ENCODE data around the gene SPDL1. TPM values are rescaled to one million over a fixed set of nuclear protein-coding genes. Genes with fewer than 3 reads are reported as not detected.

Gene SPDL1
- total RNA-seq, 1 experiment from 2014 or later, result 60.0 TPM

- Histone ChIP-seq H3K36me3 (ENCODE audit: control insufficient read depth, insufficient read depth, low read length) (no peaks in the 10 kb centered on the region), H3K9me3 (no peaks in the 10 kb centered on the region), H3K4me1 (peaks cover 9% of the 10 kb centered on the region), H3K27me3 (replicated peaks; ENCODE audit: control insufficient read depth, insufficient read depth, low read length) (no peaks in the 10 kb centered on the region), H3K4me3 (ENCODE audit: low read depth, low read length) (no peak overlapping the region)
- Mint-ChIP-seq H3K27me3 (ENCODE audit: insufficient read depth, unreplicated experiment) (no peaks in the 10 kb centered on the region), H3K36me3 (ENCODE audit: insufficient read depth, unreplicated experiment) (no peaks in the 10 kb centered on the region), H3K27ac (ENCODE audit: unreplicated experiment) (no peak overlapping the region), H3K9me3 (ENCODE audit: unreplicated experiment) (no peaks in the 10 kb centered on the region), H3K4me1 (ENCODE audit: low read depth, unreplicated experiment) (peaks cover 18% of the 10 kb centered on the region), H3K4me3 (ENCODE audit: unreplicated experiment) (no peak overlapping the region)
- no peak for DNase-seq
- ChIA-PET POLR2A (no interaction called here), CTCF (no interaction called here)
- intact Hi-C loops (cut with micrococcal nuclease; ENCODE audit: unreplicated experiment), result no loop called here
- TF ChIP-seq CTCF (IDR thresholded peaks at IDR 0.05; ENCODE audit: insufficient read depth in 1 of 2, low read depth in 1 of 2, low read length in 1 of 2, severe bottlenecking in 1 of 2, unreplicated experiment in 1 of 2), result no peak
- BruUV-seq (replicated peaks), result no TSS peak
Observed at GRCh38 chr5:169576181-169576598, 7.4 kb upstream of the SPDL1 start.

- Mint-ChIP-seq H3K27me3 (ENCODE audit: insufficient read depth, unreplicated experiment) (no peaks in the 10 kb centered on the region), H3K27ac (ENCODE audit: unreplicated experiment) (no peak overlapping the region), H3K4me3 (ENCODE audit: unreplicated experiment) (no peak overlapping the region), H3K4me1 (ENCODE audit: low read depth, unreplicated experiment) (peaks cover 22% of the 10 kb centered on the region), H3K9me3 (ENCODE audit: unreplicated experiment) (no peaks in the 10 kb centered on the region), H3K36me3 (ENCODE audit: insufficient read depth, unreplicated experiment) (no peaks in the 10 kb centered on the region)
- Histone ChIP-seq H3K9me3 (no peaks in the 10 kb centered on the region), H3K36me3 (ENCODE audit: control insufficient read depth, insufficient read depth, low read length) (no peaks in the 10 kb centered on the region), H3K27me3 (replicated peaks; ENCODE audit: control insufficient read depth, insufficient read depth, low read length) (no peaks in the 10 kb centered on the region), H3K4me1 (peaks cover 9% of the 10 kb centered on the region), H3K4me3 (ENCODE audit: low read depth, low read length) (no peak overlapping the region)
- CTCF ChIA-PET, result no interaction called here
- BruUV-seq (replicated peaks), result no TSS peak
- intact Hi-C loops (cut with micrococcal nuclease; ENCODE audit: unreplicated experiment), result loop anchor here (1.0 to 2.0 kb wide), 3 partner anchors 461 to 591 kb away; no protein-coding TSS in a partner anchor
- peak; percentile 57 to 70 for TF ChIP-seq CTCF (IDR thresholded peaks at IDR 0.05; ENCODE audit: insufficient read depth in 1 of 2, low read depth in 1 of 2, low read length in 1 of 2, severe bottlenecking in 1 of 2, unreplicated experiment in 1 of 2)
- DNase-seq, result peak in 1 of 2 experiments; percentile 44
- POLR2A ChIA-PET, result no interaction called here
Observed at GRCh38 chr5:169577951-169578350, 5.6 kb upstream of the SPDL1 start.

- intact Hi-C loops (cut with micrococcal nuclease; ENCODE audit: unreplicated experiment), result loop anchor here (1.0 to 10.0 kb wide), 4 partner anchors 33 to 1096 kb away; partner anchors contain the start of gene RARS1
- ChIA-PET POLR2A (no interaction called here), CTCF (interaction anchor here (0.6 to 1.7 kb wide), 3 partner anchors 560 to 636 kb away, joined by 3 to 4 read pairs (median 3); no protein-coding TSS in a partner anchor)
- Histone ChIP-seq H3K4me3 (ENCODE audit: low read depth, low read length) (no peak overlapping the region), H3K27me3 (replicated peaks; ENCODE audit: control insufficient read depth, insufficient read depth, low read length) (no peaks in the 10 kb centered on the region), H3K36me3 (ENCODE audit: control insufficient read depth, insufficient read depth, low read length) (no peaks in the 10 kb centered on the region), H3K9me3 (no peaks in the 10 kb centered on the region), H3K4me1 (no peaks in the 10 kb centered on the region; the same call in 1 of the 2 replicates)
- Mint-ChIP-seq H3K27me3 (ENCODE audit: insufficient read depth, unreplicated experiment) (no peaks in the 10 kb centered on the region), H3K4me1 (ENCODE audit: low read depth, unreplicated experiment) (peaks cover 20% of the 10 kb centered on the region), H3K27ac (ENCODE audit: unreplicated experiment) (no peak overlapping the region), H3K36me3 (ENCODE audit: insufficient read depth, unreplicated experiment) (peaks cover 10% of the 10 kb centered on the region), H3K4me3 (ENCODE audit: unreplicated experiment) (no peak overlapping the region), H3K9me3 (ENCODE audit: unreplicated experiment) (no peaks in the 10 kb centered on the region)
- BruUV-seq (replicated peaks), result no TSS peak
- no peak for TF ChIP-seq CTCF (IDR thresholded peaks at IDR 0.05; ENCODE audit: insufficient read depth in 1 of 2, low read depth in 1 of 2, low read length in 1 of 2, severe bottlenecking in 1 of 2, unreplicated experiment in 1 of 2)
- DNase-seq, result no peak
Observed at GRCh38 chr5:169580964-169581363, 2.6 kb upstream of the SPDL1 start.
